Left ventricle myocardium superior (tissue), 1 donor: ENCODE data around the gene PPP1CA. TPM values are rescaled to one million over a fixed set of nuclear protein-coding genes. Genes with fewer than 3 reads are reported as not detected.
"Not testable (repeated sequence)": the region's sequence is repeated elsewhere in the genome, so short reads cannot be mapped to it uniquely, and the experiment has no call there.

Experiments
- ATAC-seq: fragments of 200-7000 bp; cut with Tn5 transposase; one replicate; pipeline ENCODE4 v1.9.1; 2020; ENCODE audit warnings: mild to moderate bottlenecking, moderate library complexity
- DNase-seq: peaks from one replicate; pipeline ENCODE4 v3.0.0-alpha.2; 2020
- intact Hi-C: fragments of 100-400 bp; cut with micrococcal nuclease; formaldehyde crosslinking; loops from one replicate; pipeline ENCODE4 v1.11.0; 2022
- total RNA-seq: library from RNA; stranded (reverse); fragmentation: NEBNext Ultra II Directional; extraction: Animal tissue kit (Norgen Biotek cat#: 25700); gene quantifications from one replicate; pipeline ENCODE4 v1.2.1, GENCODE V29; 2021
- donor health status: DM: no; HTN: yes; CAD: no; lungs with severe emphysema.

PPP1CA gene
- total RNA-seq, 1 donor from 2014 or later = 106 TPM

- ATAC-seq (no peak), DNase-seq (no peak)
- intact Hi-C loops = no loop called here
These were observed 34.2 kb upstream of the PPP1CA start for GRCh38 chr11:67435727-67436458.

DNA sequence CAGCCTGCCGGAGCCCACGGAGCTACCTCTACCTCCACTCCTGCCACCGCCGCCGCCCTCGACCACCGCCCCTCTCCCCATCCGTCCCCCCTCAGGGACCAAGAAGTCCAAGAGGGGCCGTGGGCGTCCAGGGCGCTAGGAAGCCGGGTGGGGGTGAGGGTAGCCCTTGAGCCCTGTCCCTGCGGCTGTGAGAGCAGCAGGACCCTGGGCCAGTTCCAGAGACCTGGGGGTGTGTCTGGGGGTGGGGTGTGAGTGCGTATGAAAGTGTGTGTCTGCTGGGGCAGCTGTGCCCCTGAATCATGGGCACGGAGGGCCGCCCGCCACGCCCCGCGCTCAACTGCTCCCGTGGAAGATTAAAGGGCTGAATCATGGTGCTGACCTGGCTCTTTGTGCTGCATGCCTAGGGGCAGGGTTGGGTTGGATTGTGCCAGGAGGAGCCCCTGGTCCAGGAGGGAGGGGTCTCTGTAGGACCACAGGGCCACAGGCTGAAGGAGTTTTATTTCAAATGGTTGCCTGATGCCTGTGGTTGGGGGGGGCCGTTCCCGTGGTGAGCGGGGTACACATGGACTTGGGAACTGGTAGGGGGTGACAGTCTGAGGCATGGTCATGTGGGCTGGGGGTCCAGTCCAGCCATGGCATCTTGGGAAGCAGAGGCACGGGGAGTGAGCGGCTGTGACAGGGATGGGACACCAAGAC, 33.5 kb upstream of the PPP1CA start:
- DNase-seq (no peak), ATAC-seq (no peak)
- intact Hi-C loops = no loop called here

DNA sequence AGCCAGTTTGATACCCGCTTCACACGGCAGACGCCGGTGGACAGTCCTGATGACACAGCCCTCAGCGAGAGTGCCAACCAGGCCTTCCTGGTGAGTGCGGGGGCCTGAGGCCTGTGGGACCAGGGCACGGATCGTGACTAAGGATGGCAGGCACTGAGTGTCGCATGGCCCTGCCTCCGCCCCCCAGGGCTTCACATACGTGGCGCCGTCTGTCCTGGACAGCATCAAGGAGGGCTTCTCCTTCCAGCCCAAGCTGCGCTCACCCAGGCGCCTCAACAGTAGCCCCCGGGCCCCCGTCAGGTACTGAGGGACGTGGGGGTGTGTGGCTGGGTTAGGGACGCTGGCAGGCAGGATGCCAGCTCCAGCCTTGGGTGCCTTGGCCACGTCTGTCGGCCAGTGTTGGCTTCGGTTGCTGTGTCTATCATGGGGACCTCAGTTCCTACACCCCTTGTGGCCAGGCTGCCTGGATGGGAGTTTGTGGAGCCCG, 32.8 kb upstream of the PPP1CA start:
- DNase-seq = no peak
- no peak for ATAC-seq

DNA sequence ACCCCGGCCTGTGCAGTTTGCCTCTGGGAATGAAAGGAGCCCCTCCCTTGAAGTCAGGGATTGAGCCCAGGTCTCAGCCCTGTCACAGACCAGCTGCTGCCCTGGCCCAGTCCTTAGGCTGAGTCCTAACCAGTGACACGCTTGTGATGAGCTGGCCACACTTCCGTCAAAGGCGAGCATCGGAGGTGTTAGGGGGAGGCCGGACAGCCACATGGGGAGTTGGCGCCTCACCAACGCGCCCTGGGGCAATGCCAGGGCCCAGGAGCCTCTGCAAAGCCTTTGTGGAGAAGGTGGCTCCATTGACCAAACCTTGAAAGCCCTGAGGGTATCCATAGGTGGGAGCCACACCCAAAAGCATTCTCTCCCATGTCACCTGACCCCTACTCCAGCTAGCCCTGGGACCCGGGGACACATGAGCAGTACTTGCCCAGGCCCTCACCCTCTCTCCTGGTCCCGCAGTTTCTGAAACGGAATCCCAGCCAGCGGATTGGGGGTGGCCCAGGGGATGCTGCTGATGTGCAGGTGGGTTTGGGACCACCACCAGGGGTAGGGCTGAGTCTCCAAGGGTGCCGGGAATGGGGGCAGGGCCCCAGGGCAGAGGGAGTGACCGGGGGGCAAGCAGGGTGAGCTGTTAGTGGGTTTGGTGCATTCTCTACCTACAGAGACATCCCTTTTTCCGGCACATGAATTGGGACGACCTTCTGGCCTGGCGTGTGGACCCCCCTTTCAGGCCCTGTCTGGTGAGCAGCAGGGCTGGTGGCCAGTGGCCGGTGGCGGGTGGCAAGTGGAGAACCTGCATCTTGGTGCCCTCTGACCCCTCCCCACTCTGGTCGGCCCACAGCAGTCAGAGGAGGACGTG, 32.1 kb upstream of the PPP1CA start:
- ATAC-seq (no peak), DNase-seq (no peak)
- intact Hi-C loops = no loop called here

More for the DNA sequence above, 32.8 kb upstream of the PPP1CA start:
- intact Hi-C loops = no loop called here

DNA sequence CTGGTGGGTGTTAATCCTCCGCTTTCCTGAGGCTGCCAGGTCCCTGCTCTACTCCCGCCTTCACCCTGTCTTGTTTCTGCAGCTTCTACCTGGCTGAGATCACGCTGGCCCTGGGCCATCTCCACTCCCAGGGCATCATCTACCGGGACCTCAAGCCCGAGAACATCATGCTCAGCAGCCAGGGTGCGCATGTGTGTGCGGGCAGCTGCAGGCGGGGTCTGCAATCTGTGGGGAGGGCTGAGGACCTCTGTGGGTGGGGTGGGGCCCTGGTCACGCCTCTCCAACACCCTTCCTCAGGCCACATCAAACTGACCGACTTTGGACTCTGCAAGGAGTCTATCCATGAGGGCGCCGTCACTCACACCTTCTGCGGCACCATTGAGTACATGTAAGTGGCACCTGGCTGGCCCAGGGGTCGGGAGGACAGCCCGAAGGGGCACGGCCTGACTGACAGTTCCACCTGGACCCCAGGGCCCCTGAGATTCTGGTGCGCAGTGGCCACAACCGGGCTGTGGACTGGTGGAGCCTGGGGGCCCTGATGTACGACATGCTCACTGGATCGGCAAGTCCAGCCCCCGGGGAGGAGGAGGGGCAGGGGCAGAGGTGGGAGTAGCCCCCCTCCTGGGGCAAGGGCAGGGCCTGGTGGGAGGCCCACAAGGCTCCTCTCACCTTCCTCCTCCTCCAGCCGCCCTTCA, 31.1 kb upstream of the PPP1CA start:
- ATAC-seq (no peak), DNase-seq (no peak)
- intact Hi-C loops = no loop called here

GRCh38 chr11:67431346-67432249, 29.9 kb upstream of the PPP1CA start:
- no peak for ATAC-seq
- intact Hi-C loops = no loop called here
- no peak for DNase-seq

DNA sequence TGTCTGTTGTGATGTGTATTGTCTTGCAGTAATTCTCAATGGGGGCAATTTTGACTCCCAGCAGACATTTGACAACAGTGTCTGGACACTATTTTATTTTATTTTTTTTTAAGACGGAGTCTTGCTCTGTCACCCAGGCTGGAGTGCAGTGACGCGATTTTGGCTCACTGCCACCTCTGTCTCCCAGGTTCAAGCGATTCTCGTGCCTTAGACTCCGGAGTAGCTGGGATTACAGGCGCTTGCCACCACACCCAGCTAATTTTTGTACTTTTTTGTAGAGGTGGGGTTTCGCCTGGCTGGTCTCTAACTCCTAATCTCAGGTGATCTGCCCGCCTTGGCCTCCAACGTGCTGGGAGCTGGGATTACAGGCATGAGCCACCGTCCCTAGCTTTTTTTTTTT, 28.1 kb upstream of the PPP1CA start:
- ATAC-seq = no peak
- intact Hi-C loops = no loop called here

DNA sequence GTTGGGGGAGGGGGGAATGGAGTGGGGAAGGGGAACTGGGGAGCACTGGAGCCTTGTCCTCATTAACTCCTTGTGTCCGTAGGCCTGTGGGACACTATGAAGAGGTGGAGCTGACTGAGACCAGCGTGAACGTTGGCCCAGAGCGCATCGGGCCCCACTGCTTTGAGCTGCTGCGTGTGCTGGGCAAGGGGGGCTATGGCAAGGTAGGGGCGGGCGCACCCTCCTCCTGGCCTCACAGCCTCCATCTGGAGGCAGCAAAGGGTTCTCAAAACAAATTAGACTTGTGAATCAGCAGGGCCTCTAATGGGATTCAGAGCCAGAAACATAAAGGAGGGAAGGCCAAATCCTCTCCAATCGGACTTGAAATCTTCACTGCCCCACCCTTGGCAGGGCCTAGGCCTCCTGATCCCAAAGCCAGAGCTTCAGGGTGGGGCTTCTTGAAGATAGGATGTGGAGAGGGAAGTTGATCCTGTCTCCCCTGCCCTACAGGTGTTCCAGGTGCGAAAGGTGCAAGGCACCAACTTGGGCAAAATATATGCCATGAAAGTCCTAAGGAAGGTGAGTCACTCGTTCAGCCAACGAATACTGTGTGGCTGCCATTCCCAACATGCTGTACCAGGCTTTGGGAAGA, 27.5 kb upstream of the PPP1CA start:
- intact Hi-C loops = no loop called here
- DNase-seq = no peak
- no peak for ATAC-seq

More for the DNA sequence above, 28.1 kb upstream of the PPP1CA start:
- DNase-seq = no peak

DNA sequence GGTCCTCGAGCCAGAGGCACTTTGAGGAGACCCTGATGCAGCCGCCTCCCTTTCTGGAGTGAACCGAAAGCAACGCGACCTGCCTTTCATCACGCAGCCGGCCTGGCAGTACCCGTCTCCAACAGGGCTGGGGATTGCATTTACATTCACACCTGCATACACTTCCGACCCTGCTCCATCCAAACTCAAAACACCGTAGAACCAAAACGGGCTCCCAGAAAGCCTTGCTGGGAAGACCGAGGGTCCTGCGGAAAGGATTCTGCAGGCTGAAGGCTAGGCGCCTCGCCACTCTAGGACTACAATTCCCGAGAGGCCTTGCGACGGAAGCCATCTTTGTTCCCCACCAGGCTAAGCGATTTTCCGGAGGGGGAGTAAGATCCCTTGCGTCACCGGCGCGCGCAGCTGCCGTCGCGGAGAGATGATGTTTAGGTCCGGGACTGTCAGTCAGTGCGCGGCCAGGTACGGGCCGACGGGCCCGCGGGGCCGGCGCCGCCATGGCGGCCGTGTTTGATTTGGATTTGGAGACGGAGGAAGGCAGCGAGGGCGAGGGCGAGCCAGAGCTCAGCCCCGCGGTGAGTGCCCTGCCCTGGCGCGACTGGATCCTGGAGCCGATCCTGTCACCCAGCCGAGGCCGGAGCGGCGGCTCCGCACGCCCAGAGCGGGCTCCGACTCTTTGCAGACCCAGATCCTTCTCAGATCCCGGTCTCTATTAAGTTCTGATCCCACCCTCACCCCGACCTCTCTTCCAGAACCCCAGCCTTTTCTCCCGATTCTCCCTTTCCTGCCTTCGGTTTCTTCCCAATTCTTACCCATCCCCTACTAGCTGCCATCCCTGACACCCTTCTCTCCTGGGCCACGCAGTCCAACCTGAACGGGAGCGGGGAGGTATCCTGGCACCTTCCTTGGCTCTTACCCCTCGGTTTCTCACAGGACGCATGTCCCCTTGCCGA, 26.7 kb upstream of the PPP1CA start, which contains the start of gene RPS6KB2:
RPS6KB2 (plus strand) TSS at position 443 of the 950 bp plus-strand sequence; CDS start at position 495, 52 bp downstream.
- DNase-seq (peak; percentile 99), ATAC-seq (peak; percentile 91)
- intact Hi-C loops = no loop called here

DNA sequence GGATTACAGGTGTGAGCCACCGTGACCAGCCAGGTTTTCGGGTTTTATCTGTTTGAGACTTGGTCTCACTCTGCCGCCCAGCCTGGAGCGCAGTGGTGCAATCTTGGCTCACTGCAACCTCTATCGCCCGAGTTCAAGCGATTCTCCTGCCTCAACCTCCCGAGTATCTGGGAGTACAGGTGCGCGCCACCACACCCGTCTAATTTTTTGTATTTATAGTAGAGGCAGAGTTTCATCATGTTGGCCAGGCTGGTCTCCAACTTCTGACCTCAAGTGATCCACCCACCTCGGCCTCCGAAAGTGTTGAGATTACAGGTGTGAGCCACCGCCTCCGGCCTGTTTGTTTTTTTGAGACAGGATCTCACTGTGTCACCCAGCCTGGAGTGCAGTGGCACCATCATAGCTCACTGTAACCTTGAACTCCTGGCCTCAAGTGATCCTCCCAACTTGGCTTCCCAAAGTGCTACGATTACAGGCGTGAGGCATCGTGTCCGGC, 25.8 kb upstream of the PPP1CA start:
- intact Hi-C loops, ATAC-seq, DNase-seq: not testable (repeated sequence)

- intact Hi-C loops = no loop called here
- no peak for ATAC-seq
- DNase-seq = no peak
These were observed 22.4 kb upstream of the PPP1CA start for GRCh38 chr11:67423891-67424613.

DNA sequence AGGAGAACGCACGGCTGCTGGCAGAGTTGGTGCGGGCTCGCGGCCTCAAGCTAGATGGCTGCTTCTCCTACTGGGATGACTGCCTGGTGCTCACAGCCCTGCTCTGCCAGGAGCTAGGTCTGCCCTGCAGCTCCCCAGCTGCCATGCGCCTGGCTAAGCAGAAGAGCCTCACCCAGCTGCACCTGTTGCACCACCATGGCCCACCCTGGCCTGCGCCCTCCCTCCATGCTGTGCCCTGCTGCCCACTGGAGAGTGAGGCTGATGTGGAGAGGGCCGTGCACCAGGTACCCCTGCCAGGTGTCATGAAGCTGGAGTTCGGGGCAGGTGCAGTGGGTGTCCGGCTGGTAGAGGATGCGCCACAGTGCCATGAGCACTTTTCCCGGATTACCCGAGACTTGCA, 21.8 kb upstream of the PPP1CA start:
- intact Hi-C loops = no loop called here

DNA sequence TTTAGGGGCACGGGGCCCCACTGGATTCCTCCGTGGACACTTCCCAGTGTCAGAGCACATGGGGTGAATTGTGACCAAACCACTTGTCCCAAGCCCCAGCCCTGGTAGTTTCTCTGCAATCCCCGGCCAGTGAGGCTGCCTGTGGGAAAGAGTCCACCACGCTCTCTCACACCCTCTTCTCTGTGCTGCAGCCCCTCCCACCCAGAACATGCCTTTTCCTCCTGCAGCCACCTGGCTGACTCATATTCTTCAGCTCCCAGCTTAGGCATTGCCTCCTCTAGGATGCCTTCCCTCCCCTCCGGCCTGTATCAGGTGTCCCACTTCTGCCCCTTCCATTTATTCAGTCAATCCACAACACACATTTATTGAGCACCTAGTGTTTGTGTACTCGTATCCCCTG, 21.2 kb upstream of the PPP1CA start:
- intact Hi-C loops = no loop called here
- DNase-seq (no peak), ATAC-seq (no peak)

More for the DNA sequence above, 21.8 kb upstream of the PPP1CA start:
- DNase-seq (no peak), ATAC-seq (no peak)

DNA sequence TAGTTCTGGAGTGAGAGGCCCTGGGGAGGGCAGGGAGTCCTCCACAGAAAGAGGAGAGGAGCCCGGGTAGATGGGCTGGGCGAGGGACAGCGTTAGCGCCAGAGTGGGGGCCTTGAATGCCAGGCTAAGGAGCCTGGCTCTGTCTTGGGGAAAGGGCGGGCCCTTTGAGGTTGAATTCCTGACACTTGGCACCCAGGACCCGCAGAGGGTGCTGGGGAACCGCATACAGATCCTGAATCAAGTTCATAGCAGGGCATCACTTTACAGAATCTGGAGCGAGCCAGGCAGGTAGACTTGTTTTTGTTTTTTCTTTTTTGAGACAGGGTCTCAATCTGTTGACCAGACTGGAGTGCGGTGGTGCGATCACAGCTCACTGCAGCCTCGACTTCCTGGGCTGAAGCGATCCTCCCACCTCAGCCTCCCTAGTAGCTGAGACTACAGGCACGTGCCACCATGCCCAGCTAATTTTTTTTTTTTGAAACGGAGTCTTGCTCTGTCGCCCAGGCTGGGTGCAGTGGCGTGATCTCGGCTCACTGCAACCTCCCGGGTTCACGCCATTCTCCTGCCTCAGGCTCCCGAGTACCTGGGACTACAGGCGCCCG, 19.9 kb upstream of the PPP1CA start:
- ATAC-seq = no peak

More for the DNA sequence above, 19.9 kb upstream of the PPP1CA start:
- intact Hi-C loops = no loop called here
- no peak for DNase-seq
